HL-60 (cell line): ENCODE data around the gene SUSD2.

Experiments
- CTCF ChIP-seq: IDR thresholded peaks from one replicate; pipeline ENCODE4 v1.5.1; 2011; ENCODE audit warnings: low read length, control low read depth, inconsistent platforms; ENCODE audit not compliant: insufficient read depth
- POLR2AphosphoS5 ChIP-seq: IDR thresholded peaks from 2 replicates; pipeline ENCODE4 v1.6.1; 2012; ENCODE audit warnings: low read depth

GRCh38 chr22:24176630-24177029 lies 4.7 kb upstream of the SUSD2 start:
- TF ChIP-seq CTCF (no peak), POLR2AphosphoS5 (no peak)
